Karpas-422 (cell line): ENCODE measurements around the gene WDR33. TPM values are rescaled to one million over a fixed set of nuclear protein-coding genes. Genes with fewer than 3 reads are reported as not detected.

ENCODE experiments used
- DNase-seq: peaks from one replicate; pipeline ENCODE4 v3.0.0-alpha.2; 2015
- H2AFZ ChIP-seq: fragments of 200-600 bp; sonication (generic); 2 replicates; pipeline ENCODE4 v1.6.1; 2014; ENCODE audit warnings: antibody characterized with exemption, low read length, mixed read lengths
- H3K27ac ChIP-seq: fragments of 200-600 bp; sonication (generic); 2 replicates; pipeline ENCODE4 v1.5.1; 2014; ENCODE audit warnings: mild to moderate bottlenecking, low read length, moderate library complexity
- H3K27me3 ChIP-seq: fragments of 200-600 bp; sonication (generic); 2 replicates; pipeline ENCODE4 v1.6.1; 2014; ENCODE audit warnings: low read length, mixed read lengths
- H3K36me3 ChIP-seq: fragments of 200-600 bp; sonication (generic); 2 replicates; pipeline ENCODE4 v1.6.1; 2014; ENCODE audit warnings: low read length, mixed read lengths; ENCODE audit not compliant: insufficient read depth
- H3K4me1 ChIP-seq: fragments of 200-600 bp; sonication (generic); 2 replicates; pipeline ENCODE4 v1.6.1; 2014; ENCODE audit warnings: mild to moderate bottlenecking, low read length, mixed read lengths
- H3K4me2 ChIP-seq: fragments of 200-600 bp; sonication (generic); 2 replicates; pipeline ENCODE4 v1.6.1; 2014; ENCODE audit warnings: low read length, low read depth, mild to moderate bottlenecking; ENCODE audit not compliant: poor library complexity, severe bottlenecking
- H3K4me3 ChIP-seq: fragments of 200-600 bp; sonication (generic); 2 replicates; pipeline ENCODE4 v1.5.1; 2014; ENCODE audit warnings: mild to moderate bottlenecking, antibody characterized with exemption, low read length, mixed read lengths
- H3K79me2 ChIP-seq: fragments of 200-600 bp; sonication (generic); 2 replicates; pipeline ENCODE4 v1.6.1; 2014; ENCODE audit warnings: mild to moderate bottlenecking, low read length, mixed read lengths
- H3K9ac ChIP-seq: fragments of 200-600 bp; sonication (generic); 2 replicates; pipeline ENCODE4 v1.6.0; 2014; ENCODE audit warnings: low read length
- H3K9me2 ChIP-seq: fragments of 200-600 bp; sonication (generic), shearing (Covaris generic); replicated peaks from 2 replicates; pipeline ENCODE4 v1.6.0; 2014; ENCODE audit warnings: mild to moderate bottlenecking, low read length, moderate library complexity; ENCODE audit not compliant: insufficient read depth
- H3K9me3 ChIP-seq: fragments of 300-700, 200-600 bp; sonication (generic); 2 replicates; pipeline ENCODE4 v1.6.1; 2014; ENCODE audit warnings: low read length, mixed read lengths
- H4K20me1 ChIP-seq: fragments of 200-600 bp; sonication (generic); 2 replicates; pipeline ENCODE4 v1.6.1; 2014; ENCODE audit warnings: mild to moderate bottlenecking, antibody characterized with exemption, low read length, low read depth; ENCODE audit not compliant: insufficient read depth
- total RNA-seq: library from RNA; depleted of rRNA; stranded (reverse); fragments of >200 nt; shearing (Covaris generic); gene quantifications from 2 replicates; pipeline ENCODE4 v1.2.3, GENCODE V29; 2014; ENCODE audit warnings: low replicate concordance

WDR33 gene
- total RNA-seq, 1 experiment from 2014 or later = 65.0 TPM

- no peak for DNase-seq
- no peaks in the 10 kb centered on the region for H3K4me1 ChIP-seq
- no peak overlapping the region for H3K4me3 ChIP-seq
- H4K20me1 ChIP-seq = no peaks in the 10 kb centered on the region
- H3K9ac ChIP-seq = no peak overlapping the region
- H3K27ac ChIP-seq = no peak overlapping the region
- no peaks in the 10 kb centered on the region for H3K36me3 ChIP-seq
- no peaks in the 10 kb centered on the region for H3K9me3 ChIP-seq
- no peaks in the 10 kb centered on the region for H3K79me2 ChIP-seq
- no peaks in the 10 kb centered on the region for H3K9me2 ChIP-seq
- no peak overlapping the region for H3K4me2 ChIP-seq
- no peak overlapping the region for H2AFZ ChIP-seq
- H3K27me3 ChIP-seq = no peaks in the 10 kb centered on the region
Observed at GRCh38 chr2:127683757-127684156, 127.2 kb downstream of the WDR33 start.

- Histone ChIP-seq H4K20me1 (no peaks in the 10 kb centered on the region), H3K9ac (no peak overlapping the region), H3K4me2 (no peak overlapping the region), H2AFZ (no peak overlapping the region), H3K9me3 (no peaks in the 10 kb centered on the region), H3K4me3 (no peak overlapping the region), H3K27ac (no peak overlapping the region), H3K79me2 (no peaks in the 10 kb centered on the region), H3K4me1 (no peaks in the 10 kb centered on the region), H3K9me2 (no peaks in the 10 kb centered on the region), H3K27me3 (no peaks in the 10 kb centered on the region), H3K36me3 (no peaks in the 10 kb centered on the region)
- DNase-seq = no peak
Observed at GRCh38 chr2:127683056-127683455, 127.9 kb downstream of the WDR33 start.

- Histone ChIP-seq H3K4me2 (no peak overlapping the region), H3K9ac (no peak overlapping the region), H3K79me2 (no peaks in the 10 kb centered on the region), H3K4me1 (no peaks in the 10 kb centered on the region), H4K20me1 (no peaks in the 10 kb centered on the region), H3K27ac (no peak overlapping the region), H3K36me3 (no peaks in the 10 kb centered on the region), H3K27me3 (no peaks in the 10 kb centered on the region), H2AFZ (no peak overlapping the region), H3K9me3 (no peaks in the 10 kb centered on the region), H3K9me2 (no peaks in the 10 kb centered on the region), H3K4me3 (no peak overlapping the region)
- no peak for DNase-seq
Observed at GRCh38 chr2:127681976-127682857, 128.8 kb downstream of the WDR33 start.

GRCh38 chr2:127681288-127681804, 129.6 kb downstream of the WDR33 start:
- H3K9me2 ChIP-seq = no peaks in the 10 kb centered on the region
- no peak overlapping the region for H3K4me3 ChIP-seq
- no peaks in the 10 kb centered on the region for H3K79me2 ChIP-seq
- no peak overlapping the region for H2AFZ ChIP-seq
- no peaks in the 10 kb centered on the region for H3K36me3 ChIP-seq
- no peaks in the 10 kb centered on the region for H3K27me3 ChIP-seq
- no peaks in the 10 kb centered on the region for H3K4me1 ChIP-seq
- no peaks in the 10 kb centered on the region for H3K9me3 ChIP-seq
- no peak overlapping the region for H3K27ac ChIP-seq
- DNase-seq = no peak
- no peak overlapping the region for H3K9ac ChIP-seq
- H3K4me2 ChIP-seq = no peak overlapping the region
- no peaks in the 10 kb centered on the region for H4K20me1 ChIP-seq

- Histone ChIP-seq H3K4me2 (no peak overlapping the region), H3K27ac (no peak overlapping the region)
Observed at GRCh38 chr2:127680706-127681287, 130.2 kb downstream of the WDR33 start.

GRCh38 chr2:127679680-127680361, 131.2 kb downstream of the WDR33 start:
- H3K9me2 ChIP-seq = no peaks in the 10 kb centered on the region
- no peaks in the 10 kb centered on the region for H3K9me3 ChIP-seq
- DNase-seq = no peak
- H3K36me3 ChIP-seq = no peaks in the 10 kb centered on the region
- no peak overlapping the region for H2AFZ ChIP-seq
- H3K9ac ChIP-seq = no peak overlapping the region
- no peaks in the 10 kb centered on the region for H4K20me1 ChIP-seq
- H3K27ac ChIP-seq = no peak overlapping the region
- H3K4me1 ChIP-seq = no peaks in the 10 kb centered on the region
- no peaks in the 10 kb centered on the region for H3K79me2 ChIP-seq
- H3K4me3 ChIP-seq = no peak overlapping the region
- no peaks in the 10 kb centered on the region for H3K27me3 ChIP-seq
- H3K4me2 ChIP-seq = no peak overlapping the region

More at GRCh38 chr2:127680706-127681287, 130.2 kb downstream of the WDR33 start:
- H3K4me1 ChIP-seq = no peaks in the 10 kb centered on the region
- no peak overlapping the region for H3K9ac ChIP-seq
- H3K4me3 ChIP-seq = no peak overlapping the region
- DNase-seq = no peak
- H2AFZ ChIP-seq = no peak overlapping the region
- no peaks in the 10 kb centered on the region for H4K20me1 ChIP-seq
- H3K79me2 ChIP-seq = no peaks in the 10 kb centered on the region
- no peaks in the 10 kb centered on the region for H3K9me3 ChIP-seq
- no peaks in the 10 kb centered on the region for H3K27me3 ChIP-seq
- no peaks in the 10 kb centered on the region for H3K36me3 ChIP-seq
- H3K9me2 ChIP-seq = no peaks in the 10 kb centered on the region

GRCh38 chr2:127678991-127679390, 132.0 kb downstream of the WDR33 start:
- H3K9ac ChIP-seq = no peak overlapping the region
- H4K20me1 ChIP-seq = no peaks in the 10 kb centered on the region
- H3K36me3 ChIP-seq = no peaks in the 10 kb centered on the region
- no peaks in the 10 kb centered on the region for H3K27me3 ChIP-seq
- H3K79me2 ChIP-seq = no peaks in the 10 kb centered on the region
- no peaks in the 10 kb centered on the region for H3K4me1 ChIP-seq
- no peaks in the 10 kb centered on the region for H3K9me2 ChIP-seq
- no peak overlapping the region for H3K4me3 ChIP-seq
- H3K9me3 ChIP-seq = no peaks in the 10 kb centered on the region
- H3K27ac ChIP-seq = no peak overlapping the region
- no peak overlapping the region for H2AFZ ChIP-seq
- DNase-seq = no peak
- no peak overlapping the region for H3K4me2 ChIP-seq

GRCh38 chr2:127678531-127678930, 132.4 kb downstream of the WDR33 start:
- Histone ChIP-seq H3K4me3 (no peak overlapping the region), H3K4me1 (no peaks in the 10 kb centered on the region), H3K9ac (no peak overlapping the region), H3K79me2 (no peaks in the 10 kb centered on the region), H3K9me3 (no peaks in the 10 kb centered on the region), H3K27ac (no peak overlapping the region), H3K27me3 (no peaks in the 10 kb centered on the region), H4K20me1 (no peaks in the 10 kb centered on the region), H3K36me3 (no peaks in the 10 kb centered on the region), H3K9me2 (no peaks in the 10 kb centered on the region), H3K4me2 (no peak overlapping the region), H2AFZ (no peak overlapping the region)
- no peak for DNase-seq
